ENCODE results near the gene TAS2R1. TPM values are rescaled to one million over a fixed set of nuclear protein-coding genes. Genes with fewer than 3 reads are reported as not detected.

The TAS2R1 gene
- total RNA-seq, 4 donors from 2014 or later = not detected

DNA sequence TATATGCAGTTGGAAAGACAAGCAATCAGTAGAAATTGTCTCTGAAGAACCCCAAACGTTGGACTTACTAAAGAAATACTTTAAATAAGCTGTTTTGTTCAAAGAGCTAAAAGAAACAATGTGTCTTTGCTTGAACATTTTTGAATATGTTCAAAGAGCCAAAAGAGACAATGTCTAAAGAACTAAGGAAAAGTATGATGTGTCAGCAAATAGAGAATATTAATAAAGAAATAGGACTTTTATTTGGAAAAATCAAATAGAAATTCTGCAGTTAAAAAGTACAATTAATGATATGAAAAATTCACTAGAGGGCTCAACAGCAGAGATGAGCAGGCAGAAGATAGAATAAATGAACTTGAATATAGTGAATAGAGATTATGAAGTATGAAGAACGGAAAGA, 19.2 kb downstream of the TAS2R1 start:
- no peak for DNase-seq (ENCODE audit: low spot score in 2 of 2)
- no peaks in the 10 kb centered on the region for H3K27me3 ChIP-seq
- WGBS = 68% methylated on average over 2 of the region's 2 CpGs
- H3K4me3 ChIP-seq = no peak overlapping the region
- H3K36me3 ChIP-seq = no peaks in the 10 kb centered on the region
- TF ChIP-seq, protein P1, sequence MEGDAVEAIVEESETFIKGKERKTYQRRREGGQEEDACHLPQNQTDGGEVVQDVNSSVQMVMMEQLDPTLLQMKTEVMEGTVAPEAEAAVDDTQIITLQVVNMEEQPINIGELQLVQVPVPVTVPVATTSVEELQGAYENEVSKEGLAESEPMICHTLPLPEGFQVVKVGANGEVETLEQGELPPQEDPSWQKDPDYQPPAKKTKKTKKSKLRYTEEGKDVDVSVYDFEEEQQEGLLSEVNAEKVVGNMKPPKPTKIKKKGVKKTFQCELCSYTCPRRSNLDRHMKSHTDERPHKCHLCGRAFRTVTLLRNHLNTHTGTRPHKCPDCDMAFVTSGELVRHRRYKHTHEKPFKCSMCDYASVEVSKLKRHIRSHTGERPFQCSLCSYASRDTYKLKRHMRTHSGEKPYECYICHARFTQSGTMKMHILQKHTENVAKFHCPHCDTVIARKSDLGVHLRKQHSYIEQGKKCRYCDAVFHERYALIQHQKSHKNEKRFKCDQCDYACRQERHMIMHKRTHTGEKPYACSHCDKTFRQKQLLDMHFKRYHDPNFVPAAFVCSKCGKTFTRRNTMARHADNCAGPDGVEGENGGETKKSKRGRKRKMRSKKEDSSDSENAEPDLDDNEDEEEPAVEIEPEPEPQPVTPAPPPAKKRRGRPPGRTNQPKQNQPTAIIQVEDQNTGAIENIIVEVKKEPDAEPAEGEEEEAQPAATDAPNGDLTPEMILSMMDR (IDR thresholded peaks at IDR 0.05) = no peak
- no peak for TF ChIP-seq POLR2AphosphoS5 (IDR thresholded peaks at IDR 0.05)
- no peak for TF ChIP-seq EP300 (IDR thresholded peaks at IDR 0.05)
- no peak for TF ChIP-seq POLR2A (IDR thresholded peaks at IDR 0.05)
- no peak overlapping the region for H3K27ac ChIP-seq
- no peaks in the 10 kb centered on the region for H3K4me1 ChIP-seq
- H3K9me3 ChIP-seq = no peaks in the 10 kb centered on the region

DNA sequence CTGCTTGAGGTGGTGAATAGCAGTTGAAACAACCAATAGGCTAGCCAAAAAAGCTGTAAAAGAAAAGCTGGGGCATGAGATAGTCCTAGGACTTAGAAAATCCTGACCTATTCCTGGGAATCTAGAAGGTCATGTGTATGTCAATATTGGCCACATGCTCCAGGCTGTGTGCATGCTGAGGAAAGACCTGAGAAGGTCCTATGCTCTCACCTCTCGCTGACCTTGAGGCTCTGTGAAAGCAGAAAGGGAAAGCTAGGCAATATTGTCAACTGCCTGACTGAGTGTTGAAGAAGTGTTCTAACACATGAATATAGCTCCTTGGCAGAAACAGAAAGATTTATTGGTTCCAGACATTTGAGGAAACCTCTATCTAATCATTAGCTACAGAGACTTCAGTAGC, 19.8 kb downstream of the TAS2R1 start:
- 68% methylated on average over 1 of the region's 1 CpG for WGBS
- Histone ChIP-seq H3K27ac (no peak overlapping the region), H3K4me1 (no peaks in the 10 kb centered on the region), H3K27me3 (no peaks in the 10 kb centered on the region), H3K9me3 (no peaks in the 10 kb centered on the region), H3K4me3 (no peak overlapping the region), H3K36me3 (no peaks in the 10 kb centered on the region)
- DNase-seq (ENCODE audit: low spot score in 2 of 2) = no peak
- TF ChIP-seq, protein P1 (IDR thresholded peaks at IDR 0.05) = no peak
- no peak for TF ChIP-seq POLR2A (IDR thresholded peaks at IDR 0.05)
- TF ChIP-seq POLR2AphosphoS5 (IDR thresholded peaks at IDR 0.05) = no peak
- TF ChIP-seq EP300 (IDR thresholded peaks at IDR 0.05) = no peak

DNA sequence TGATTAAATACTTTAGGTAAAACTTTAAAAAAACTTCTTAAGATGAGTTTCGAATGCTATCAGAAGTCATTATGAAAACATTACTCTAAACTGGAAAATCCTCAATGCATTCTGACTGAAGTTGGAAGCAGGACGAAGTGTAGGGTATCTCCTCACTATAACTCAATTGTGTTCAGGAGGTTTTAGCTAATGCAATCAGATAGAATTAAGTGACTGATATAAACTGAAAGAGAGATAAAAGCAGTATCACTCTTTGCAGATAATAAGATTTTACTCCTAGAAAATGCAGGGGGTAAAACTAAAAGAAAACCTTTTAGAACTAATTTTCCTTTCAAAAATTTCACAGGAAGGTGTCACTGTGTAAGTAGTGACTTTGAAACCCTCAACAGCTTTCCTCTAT, 22.1 kb downstream of the TAS2R1 start:
- Histone ChIP-seq H3K4me1 (no peaks in the 10 kb centered on the region), H3K27me3 (no peaks in the 10 kb centered on the region), H3K9me3 (no peaks in the 10 kb centered on the region), H3K4me3 (no peak overlapping the region), H3K36me3 (no peaks in the 10 kb centered on the region), H3K27ac (no peak overlapping the region)
- DNase-seq (ENCODE audit: low spot score in 2 of 2) = no peak
- 91% methylated on average over 2 of the region's 2 CpGs for WGBS
- TF ChIP-seq, protein P1 (IDR thresholded peaks at IDR 0.05) = no peak
- TF ChIP-seq POLR2A (IDR thresholded peaks at IDR 0.05) (no peak), POLR2AphosphoS5 (IDR thresholded peaks at IDR 0.05) (no peak), EP300 (IDR thresholded peaks at IDR 0.05) (no peak)

DNA sequence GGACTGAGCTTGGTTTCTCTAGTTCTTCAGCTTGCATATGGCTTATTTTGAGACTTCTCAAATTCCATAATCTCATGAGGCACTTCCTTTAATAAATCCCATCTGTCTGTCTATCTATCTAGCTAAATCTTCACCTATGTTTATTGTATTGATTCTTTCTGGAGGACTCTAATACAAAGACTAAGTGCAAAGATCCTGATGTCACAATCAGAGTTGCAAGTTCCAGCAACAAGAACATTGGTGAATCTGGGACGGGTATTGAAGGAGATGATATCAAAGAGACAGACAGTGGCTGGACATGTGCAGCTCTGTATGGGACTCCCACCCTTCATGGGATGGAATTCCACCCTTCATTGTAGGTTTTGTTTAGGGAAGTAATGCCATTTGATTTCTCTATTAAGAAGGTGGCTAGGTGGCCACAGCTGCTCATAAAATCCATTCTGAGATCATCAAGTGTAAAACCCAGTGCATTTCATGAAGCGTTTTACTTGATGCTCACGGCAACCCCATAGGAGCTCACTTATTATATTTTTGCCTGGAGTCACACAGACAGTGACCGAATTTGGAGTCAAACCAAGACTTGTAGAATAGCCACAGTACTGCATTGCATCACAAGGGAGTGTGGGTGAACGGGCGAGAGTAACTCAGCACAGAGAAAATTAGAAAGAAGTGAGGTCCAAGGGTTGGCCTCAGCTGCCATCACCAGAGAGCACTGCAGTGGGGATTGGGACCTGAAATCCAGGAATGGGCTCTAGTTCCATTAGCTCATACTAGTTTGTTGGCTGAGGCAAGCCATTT, 24.9 kb downstream of the TAS2R1 start:
- TF ChIP-seq POLR2AphosphoS5 (IDR thresholded peaks at IDR 0.05) (no peak), EP300 (IDR thresholded peaks at IDR 0.05) (no peak), POLR2A (IDR thresholded peaks at IDR 0.05) (no peak)
- TF ChIP-seq, protein P1 (IDR thresholded peaks at IDR 0.05) = no peak
- Histone ChIP-seq H3K27me3 (no peaks in the 10 kb centered on the region), H3K4me1 (no peaks in the 10 kb centered on the region), H3K27ac (no peak overlapping the region), H3K4me3 (no peak overlapping the region), H3K9me3 (no peaks in the 10 kb centered on the region), H3K36me3 (no peaks in the 10 kb centered on the region)
- DNase-seq (ENCODE audit: low spot score in 2 of 2) = no peak
- 82% methylated on average over 6 of the region's 6 CpGs for WGBS

DNA sequence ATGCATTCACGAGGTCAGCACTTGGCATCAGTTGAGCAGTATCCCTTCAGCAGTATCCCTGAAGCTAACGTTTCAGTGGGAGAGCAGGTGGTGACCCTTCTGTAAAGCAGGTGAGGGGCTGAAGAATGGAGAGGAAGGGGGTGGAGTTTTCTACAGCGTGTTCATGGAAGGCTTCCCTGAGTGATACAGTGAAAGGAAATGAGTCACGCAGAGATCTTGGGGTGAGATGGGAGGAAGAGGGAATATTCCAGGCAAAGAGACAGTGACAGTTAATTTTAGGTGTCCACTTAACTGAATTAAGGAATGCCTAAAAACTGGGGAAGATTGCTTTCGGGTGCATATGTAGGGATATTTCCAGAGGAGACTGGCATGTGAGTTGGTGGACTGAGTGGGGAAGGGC, 25.7 kb downstream of the TAS2R1 start:
- DNase-seq (ENCODE audit: low spot score in 2 of 2) = no peak
- 80% methylated on average over 5 of the region's 5 CpGs for WGBS

More for the DNA sequence above, 25.7 kb downstream of the TAS2R1 start:
- no peak for TF ChIP-seq EP300 (IDR thresholded peaks at IDR 0.05)
- TF ChIP-seq POLR2AphosphoS5 (IDR thresholded peaks at IDR 0.05) = no peak
- no peak for TF ChIP-seq POLR2A (IDR thresholded peaks at IDR 0.05)
- TF ChIP-seq, protein P1 (IDR thresholded peaks at IDR 0.05) = no peak
- no peaks in the 10 kb centered on the region for H3K4me1 ChIP-seq
- H3K27me3 ChIP-seq = peaks cover 2% of the 10 kb centered on the region
- H3K36me3 ChIP-seq = no peaks in the 10 kb centered on the region
- H3K9me3 ChIP-seq = no peaks in the 10 kb centered on the region
- no peak overlapping the region for H3K27ac ChIP-seq
- H3K4me3 ChIP-seq = no peak overlapping the region

Measured in suprapubic skin (tissue), 4 donors.